ENCODE results near the gene TRAPPC14. TPM values are rescaled to one million over a fixed set of nuclear protein-coding genes. Genes with fewer than 3 reads are reported as not detected.

Gene TRAPPC14
- total and polyA plus RNA-seq, 9 of the 15 experiments (the other 6 are each of a cell fraction or from before 2014, with no cell fraction given) = 0.42 to 45.9 (median 18.2) TPM

DNA sequence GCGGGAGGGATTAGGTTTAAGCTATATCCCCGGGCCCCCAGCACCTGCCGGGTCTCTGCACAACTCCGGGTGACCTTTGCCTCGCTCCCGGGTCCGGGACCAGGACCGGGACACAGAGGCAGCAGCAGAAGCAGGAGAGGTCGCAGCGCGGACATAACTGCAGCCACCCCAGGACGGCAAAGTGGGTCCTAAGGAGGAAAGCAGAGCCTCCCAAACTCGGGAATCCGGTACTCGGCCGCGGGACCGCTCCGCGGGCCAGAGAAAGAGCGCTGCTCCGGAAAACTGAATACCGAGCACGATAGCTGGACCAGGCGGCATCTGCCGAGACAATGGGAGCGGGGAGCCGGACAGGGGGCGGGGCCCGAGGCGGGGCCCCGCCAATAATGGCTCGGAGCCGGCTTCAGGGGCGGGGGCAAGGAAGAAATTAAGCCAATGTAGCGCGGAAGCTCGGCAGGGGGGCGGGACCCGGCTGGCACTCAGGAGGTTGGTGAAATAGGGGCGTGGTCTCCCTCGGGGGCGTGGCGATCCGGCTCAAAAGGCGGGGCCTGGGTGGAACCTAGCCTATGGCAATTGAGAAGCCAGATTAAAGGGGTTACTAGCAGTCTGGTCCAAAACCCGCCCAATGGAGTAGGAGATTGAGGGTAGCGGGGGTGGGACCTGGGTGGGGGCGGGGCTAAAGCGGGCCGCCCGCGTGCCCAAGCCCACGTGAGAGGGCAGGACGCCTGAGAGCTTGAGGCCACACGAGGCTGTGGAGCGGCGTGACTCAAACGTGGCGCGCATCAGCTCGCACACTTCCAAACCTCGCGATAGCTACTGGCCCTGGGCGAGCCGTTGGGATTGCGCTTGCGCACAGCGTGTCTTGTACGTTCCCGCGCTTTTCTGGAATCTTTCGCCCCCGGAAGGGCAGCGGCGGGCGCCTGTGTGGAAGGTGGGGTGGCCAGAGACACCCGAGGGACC is 18.8 kb upstream of the TRAPPC14 start, which contains the start of the genes GPC2 and STAG3 (continued):
- no peak; the same call in 1 of the 2 replicates for TF ChIP-seq ESRRB (CRISPR knock-in tag; IDR thresholded peaks at IDR 0.05; ENCODE audit: borderline replicate concordance)
- no peak for TF ChIP-seq POLR2AphosphoS5 (IDR thresholded peaks at IDR 0.05; ENCODE audit: control insufficient read depth, insufficient read depth, low read depth, low read length)
- TF ChIP-seq, protein P1, sequence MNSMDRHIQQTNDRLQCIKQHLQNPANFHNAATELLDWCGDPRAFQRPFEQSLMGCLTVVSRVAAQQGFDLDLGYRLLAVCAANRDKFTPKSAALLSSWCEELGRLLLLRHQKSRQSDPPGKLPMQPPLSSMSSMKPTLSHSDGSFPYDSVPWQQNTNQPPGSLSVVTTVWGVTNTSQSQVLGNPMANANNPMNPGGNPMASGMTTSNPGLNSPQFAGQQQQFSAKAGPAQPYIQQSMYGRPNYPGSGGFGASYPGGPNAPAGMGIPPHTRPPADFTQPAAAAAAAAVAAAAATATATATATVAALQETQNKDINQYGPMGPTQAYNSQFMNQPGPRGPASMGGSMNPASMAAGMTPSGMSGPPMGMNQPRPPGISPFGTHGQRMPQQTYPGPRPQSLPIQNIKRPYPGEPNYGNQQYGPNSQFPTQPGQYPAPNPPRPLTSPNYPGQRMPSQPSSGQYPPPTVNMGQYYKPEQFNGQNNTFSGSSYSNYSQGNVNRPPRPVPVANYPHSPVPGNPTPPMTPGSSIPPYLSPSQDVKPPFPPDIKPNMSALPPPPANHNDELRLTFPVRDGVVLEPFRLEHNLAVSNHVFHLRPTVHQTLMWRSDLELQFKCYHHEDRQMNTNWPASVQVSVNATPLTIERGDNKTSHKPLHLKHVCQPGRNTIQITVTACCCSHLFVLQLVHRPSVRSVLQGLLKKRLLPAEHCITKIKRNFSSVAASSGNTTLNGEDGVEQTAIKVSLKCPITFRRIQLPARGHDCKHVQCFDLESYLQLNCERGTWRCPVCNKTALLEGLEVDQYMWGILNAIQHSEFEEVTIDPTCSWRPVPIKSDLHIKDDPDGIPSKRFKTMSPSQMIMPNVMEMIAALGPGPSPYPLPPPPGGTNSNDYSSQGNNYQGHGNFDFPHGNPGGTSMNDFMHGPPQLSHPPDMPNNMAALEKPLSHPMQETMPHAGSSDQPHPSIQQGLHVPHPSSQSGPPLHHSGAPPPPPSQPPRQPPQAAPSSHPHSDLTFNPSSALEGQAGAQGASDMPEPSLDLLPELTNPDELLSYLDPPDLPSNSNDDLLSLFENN (IDR thresholded peaks at IDR 0.05; ENCODE audit: low read depth in 2 of 2, low read length in 2 of 2) = no peak
- no peak for TF ChIP-seq SMARCB1 (IDR thresholded peaks at IDR 0.05; ENCODE audit: insufficient read length, low read depth)
- peak in 1 of 2 experiments; percentile 88; a peak in 1 of 3 replicates for TF ChIP-seq CBX3 (IDR thresholded peaks at IDR 0.05; ENCODE audit: borderline replicate concordance in 1 of 2, low read length in 2 of 2)
- TF ChIP-seq, protein P2, sequence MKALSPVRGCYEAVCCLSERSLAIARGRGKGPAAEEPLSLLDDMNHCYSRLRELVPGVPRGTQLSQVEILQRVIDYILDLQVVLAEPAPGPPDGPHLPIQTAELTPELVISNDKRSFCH (CRISPR knock-in tag; IDR thresholded peaks at IDR 0.05) = no peak
- TF ChIP-seq, protein P2 (tag; IDR thresholded peaks at IDR 0.05) = 0 out of 2 replicates have a peak, but pooled peaks have one; percentile 39
- TF ChIP-seq GABPA (tag; conservative IDR thresholded peaks at IDR 0.05; ENCODE audit: low read depth) = no peak
- TF ChIP-seq, protein P3, sequence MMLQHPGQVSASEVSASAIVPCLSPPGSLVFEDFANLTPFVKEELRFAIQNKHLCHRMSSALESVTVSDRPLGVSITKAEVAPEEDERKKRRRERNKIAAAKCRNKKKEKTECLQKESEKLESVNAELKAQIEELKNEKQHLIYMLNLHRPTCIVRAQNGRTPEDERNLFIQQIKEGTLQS (IDR thresholded peaks at IDR 0.05) = peak; percentile 35; the same call in 1 of the 2 replicates
- TF ChIP-seq, protein P3 (CRISPR knock-in tag; conservative IDR thresholded peaks at IDR 0.05) = no peak
- TF ChIP-seq, protein P4, sequence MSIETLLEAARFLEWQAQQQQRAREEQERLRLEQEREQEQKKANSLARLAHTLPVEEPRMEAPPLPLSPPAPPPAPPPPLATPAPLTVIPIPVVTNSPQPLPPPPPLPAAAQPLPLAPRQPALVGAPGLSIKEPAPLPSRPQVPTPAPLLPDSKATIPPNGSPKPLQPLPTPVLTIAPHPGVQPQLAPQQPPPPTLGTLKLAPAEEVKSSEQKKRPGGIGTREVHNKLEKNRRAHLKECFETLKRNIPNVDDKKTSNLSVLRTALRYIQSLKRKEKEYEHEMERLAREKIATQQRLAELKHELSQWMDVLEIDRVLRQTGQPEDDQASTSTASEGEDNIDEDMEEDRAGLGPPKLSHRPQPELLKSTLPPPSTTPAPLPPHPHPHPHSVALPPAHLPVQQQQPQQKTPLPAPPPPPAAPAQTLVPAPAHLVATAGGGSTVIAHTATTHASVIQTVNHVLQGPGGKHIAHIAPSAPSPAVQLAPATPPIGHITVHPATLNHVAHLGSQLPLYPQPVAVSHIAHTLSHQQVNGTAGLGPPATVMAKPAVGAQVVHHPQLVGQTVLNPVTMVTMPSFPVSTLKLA (conservative IDR thresholded peaks at IDR 0.05) = peak in 1 of 2 experiments; percentile 67; a peak in 2 of 4 replicates
- TF ChIP-seq, protein P5, sequence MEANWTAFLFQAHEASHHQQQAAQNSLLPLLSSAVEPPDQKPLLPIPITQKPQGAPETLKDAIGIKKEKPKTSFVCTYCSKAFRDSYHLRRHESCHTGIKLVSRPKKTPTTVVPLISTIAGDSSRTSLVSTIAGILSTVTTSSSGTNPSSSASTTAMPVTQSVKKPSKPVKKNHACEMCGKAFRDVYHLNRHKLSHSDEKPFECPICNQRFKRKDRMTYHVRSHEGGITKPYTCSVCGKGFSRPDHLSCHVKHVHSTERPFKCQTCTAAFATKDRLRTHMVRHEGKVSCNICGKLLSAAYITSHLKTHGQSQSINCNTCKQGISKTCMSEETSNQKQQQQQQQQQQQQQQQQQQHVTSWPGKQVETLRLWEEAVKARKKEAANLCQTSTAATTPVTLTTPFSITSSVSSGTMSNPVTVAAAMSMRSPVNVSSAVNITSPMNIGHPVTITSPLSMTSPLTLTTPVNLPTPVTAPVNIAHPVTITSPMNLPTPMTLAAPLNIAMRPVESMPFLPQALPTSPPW (CRISPR knock-in tag; IDR thresholded peaks at IDR 0.05) = peak; percentile 68
- peak; percentile 75 for TF ChIP-seq NFYB (IDR thresholded peaks at IDR 0.05; ENCODE audit: extremely low read depth, insufficient read length)
- TF ChIP-seq ZNF146 (CRISPR knock-in tag; IDR thresholded peaks at IDR 0.05; ENCODE audit: unreplicated experiment) = peak; percentile 29
- TF ChIP-seq ATF7 (IDR thresholded peaks at IDR 0.05) = peak; percentile 31; the same call in 1 of the 2 replicates
